Muscle of leg (tissue), 11 donors: ENCODE results near the gene ATP2B2. TPM values are rescaled to one million over a fixed set of nuclear protein-coding genes. Genes with fewer than 3 reads are reported as not detected.
"Not testable (repeated sequence)": the region's sequence is repeated elsewhere in the genome, so short reads cannot be mapped to it uniquely, and the experiment has no call there.

Experiments used
- DNase-seq: peaks from one replicate; pipeline ENCODE4 v3.0.0; 2013
- H3K27ac ChIP-seq: one replicate; pipeline ENCODE4 v1.5.1; 2013; ENCODE audit warnings: mild to moderate bottlenecking, low read length, control low read depth
- H3K27me3 ChIP-seq: one replicate; pipeline ENCODE4 v1.6.1; 2013; ENCODE audit warnings: low read length; ENCODE audit not compliant: control insufficient read depth, insufficient read depth
- H3K36me3 ChIP-seq: one replicate; pipeline ENCODE4 v1.6.1; 2013; ENCODE audit warnings: low read length; ENCODE audit not compliant: control insufficient read depth, insufficient read depth
- H3K4me1 ChIP-seq: one replicate; pipeline ENCODE4 v1.6.1; 2013; ENCODE audit warnings: low read length; ENCODE audit not compliant: control insufficient read depth, insufficient read depth
- H3K4me3 ChIP-seq: one replicate; pipeline ENCODE4 v1.5.1; 2013; ENCODE audit warnings: low read length, control low read depth
- H3K9me3 ChIP-seq: replicated peaks from 2 replicates; pipeline ENCODE4 v1.6.1; 2013; ENCODE audit warnings: low read depth, low read length; ENCODE audit not compliant: control insufficient read depth
- WGBS: methylation state at CpG from one replicate; pipeline ENCODE4 v1.1.5; 2013; ENCODE audit warnings: missing lambda C conversion rate; ENCODE audit not compliant: insufficient coverage; 5-methylcytosine and 5-hydroxymethylcytosine counted together
- polyA plus RNA-seq, 8 donors: library from polyadenylated mRNA; unstranded; fragments of 120-200 nt; gene quantifications; one replicate each; pipeline versions ENCODE4 v1.2.1 to v1.2.3, GENCODE V29; 2013; ENCODE audit warnings: inconsistent platforms in 1 of 8, low replicate concordance in 1 of 8; ENCODE audit not compliant: insufficient read length in 8 of 8, insufficient read depth in 1 of 8
- total RNA-seq: library from RNA; stranded (reverse); fragments of 120-200 nt; gene quantifications from one replicate; pipeline ENCODE4 v1.2.4, GENCODE V29; 2013

The ATP2B2 gene
- total and polyA plus RNA-seq, 9 donors: 0.39 to 6.9 (median 3.6) TPM

GRCh38 chr3:10548992-10549391 is 43.6 kb upstream of the ATP2B2 start:
- Histone ChIP-seq H3K9me3 (no peaks in the 10 kb centered on the region), H3K36me3 (no peaks in the 10 kb centered on the region), H3K27ac (no peak overlapping the region), H3K4me1 (peaks cover 20% of the 10 kb centered on the region), H3K4me3 (no peak overlapping the region), H3K27me3 (no peaks in the 10 kb centered on the region)
- DNase-seq: no peak

GRCh38 chr3:10547841-10548783 is 42.7 kb upstream of the ATP2B2 start:
- Histone ChIP-seq H3K27ac (no peak overlapping the region), H3K4me1 (peaks cover 16% of the 10 kb centered on the region), H3K4me3 (no peak overlapping the region), H3K27me3 (no peaks in the 10 kb centered on the region), H3K9me3 (no peaks in the 10 kb centered on the region), H3K36me3 (no peaks in the 10 kb centered on the region)
- DNase-seq: no peak
- WGBS: 53% methylated on average over 3 of the region's 6 CpGs

- peaks cover 13% of the 10 kb centered on the region for H3K4me1 ChIP-seq
- no peaks in the 10 kb centered on the region for H3K36me3 ChIP-seq
- no peak overlapping the region for H3K27ac ChIP-seq
- 92% methylated on average over 5 of the region's 7 CpGs for WGBS
- no peak overlapping the region for H3K4me3 ChIP-seq
- no peak for DNase-seq
- H3K9me3 ChIP-seq: no peaks in the 10 kb centered on the region
- H3K27me3 ChIP-seq: no peaks in the 10 kb centered on the region
Measured at GRCh38 chr3:10547413-10547812, 42.0 kb upstream of the ATP2B2 start.

- no peak overlapping the region for H3K4me3 ChIP-seq
- H3K27me3 ChIP-seq: no peaks in the 10 kb centered on the region
- DNase-seq: no peak
- no peak overlapping the region for H3K27ac ChIP-seq
- peaks cover 11% of the 10 kb centered on the region for H3K4me1 ChIP-seq
- H3K9me3 ChIP-seq: no peaks in the 10 kb centered on the region
- H3K36me3 ChIP-seq: no peaks in the 10 kb centered on the region
- 82% methylated on average over 14 of the region's 14 CpGs for WGBS
Measured at GRCh38 chr3:10546820-10547263, 41.5 kb upstream of the ATP2B2 start.

- Histone ChIP-seq H3K4me3 (no peak overlapping the region), H3K36me3 (no peaks in the 10 kb centered on the region), H3K27me3 (no peaks in the 10 kb centered on the region), H3K4me1 (peaks cover 5% of the 10 kb centered on the region), H3K9me3 (no peaks in the 10 kb centered on the region), H3K27ac (no peak overlapping the region)
- 53% methylated on average over 3 of the region's 5 CpGs for WGBS
- no peak for DNase-seq
Measured at GRCh38 chr3:10546181-10546624, 40.8 kb upstream of the ATP2B2 start.

- WGBS: no CpG with 5 or more reads among the region's 2 CpGs
- H3K4me3 ChIP-seq: no peak overlapping the region
- H3K9me3 ChIP-seq: no peaks in the 10 kb centered on the region
- H3K27me3 ChIP-seq: no peaks in the 10 kb centered on the region
- DNase-seq: no peak
- H3K36me3 ChIP-seq: no peaks in the 10 kb centered on the region
- H3K4me1 ChIP-seq: no peaks in the 10 kb centered on the region
- H3K27ac ChIP-seq: no peak overlapping the region
Measured at GRCh38 chr3:10542518-10542917, 37.1 kb upstream of the ATP2B2 start.

- H3K27me3 ChIP-seq, DNase-seq, H3K36me3 ChIP-seq, H3K4me1 ChIP-seq, H3K9me3 ChIP-seq, H3K4me3 ChIP-seq, H3K27ac ChIP-seq: not testable (repeated sequence)
- WGBS: 100% methylated on average over 1 of the region's 6 CpGs
Measured at GRCh38 chr3:10540347-10540746, 35.0 kb upstream of the ATP2B2 start.

- Histone ChIP-seq H3K27ac (no peak overlapping the region), H3K36me3 (no peaks in the 10 kb centered on the region), H3K4me1 (no peaks in the 10 kb centered on the region), H3K4me3 (no peak overlapping the region), H3K27me3 (peaks cover 7% of the 10 kb centered on the region), H3K9me3 (no peaks in the 10 kb centered on the region)
- WGBS: 47% methylated on average over 1 of the region's 4 CpGs
- DNase-seq: no peak
Measured at GRCh38 chr3:10534066-10534465, 28.7 kb upstream of the ATP2B2 start.

- Histone ChIP-seq H3K27me3 (peaks cover 7% of the 10 kb centered on the region), H3K4me3 (no peak overlapping the region), H3K4me1 (no peaks in the 10 kb centered on the region), H3K36me3 (no peaks in the 10 kb centered on the region), H3K9me3 (no peaks in the 10 kb centered on the region), H3K27ac (no peak overlapping the region)
- DNase-seq: no peak
Measured at GRCh38 chr3:10533737-10534023, 28.3 kb upstream of the ATP2B2 start.

- Histone ChIP-seq H3K36me3 (no peaks in the 10 kb centered on the region), H3K9me3 (no peaks in the 10 kb centered on the region), H3K27ac (no peak overlapping the region), H3K27me3 (peaks cover 8% of the 10 kb centered on the region), H3K4me1 (no peaks in the 10 kb centered on the region), H3K4me3 (no peak overlapping the region)
- 84% methylated on average over 5 of the region's 7 CpGs for WGBS
- no peak for DNase-seq
Measured at GRCh38 chr3:10532939-10533736, 27.8 kb upstream of the ATP2B2 start.
